Lung (tissue), 12 donors: Measurements from ENCODE around the gene IRF2BP1. TPM values are rescaled to one million over a fixed set of nuclear protein-coding genes. Genes with fewer than 3 reads are reported as not detected.
"Not testable (repeated sequence)": the region's sequence is repeated elsewhere in the genome, so short reads cannot be mapped to it uniquely, and the experiment has no call there.

Experiments used
- ATAC-seq: fragments of 200-7000 bp; cut with Tn5 transposase; one replicate; pipeline ENCODE4 v1.9.1; 2020; ENCODE audit warnings: moderate number of reproducible peaks; ENCODE audit not compliant: insufficient read depth, low FRiP score
- DNase-seq, 3 donors: peaks; one replicate each; pipeline ENCODE4 v3.0.0-alpha.2; 2013 to 2017
- H3K27ac ChIP-seq, 2 donors: one replicate each; pipeline ENCODE4 v1.5.1; 2013; ENCODE audit warnings: mild to moderate bottlenecking in 2 of 2, moderate library complexity in 2 of 2, control low read depth in 1 of 2, inconsistent platforms in 1 of 2, low read depth in 1 of 2, low read length in 1 of 2
- H3K27me3 ChIP-seq, 3 donors: one replicate each; pipeline ENCODE4 v1.5.1; 2013; ENCODE audit warnings: low read length in 2 of 3; ENCODE audit not compliant: control insufficient read depth in 3 of 3, insufficient read depth in 3 of 3
- H3K36me3 ChIP-seq, 4 donors: one replicate each; pipeline ENCODE4 v1.5.1; 2013; ENCODE audit warnings: low read length in 4 of 4, mild to moderate bottlenecking in 1 of 4, moderate library complexity in 1 of 4; ENCODE audit not compliant: control insufficient read depth in 4 of 4, insufficient read depth in 4 of 4
- H3K4me1 ChIP-seq, 5 donors: one replicate each; pipeline ENCODE4 v1.5.1; 2013; ENCODE audit warnings: low read length in 5 of 5, mild to moderate bottlenecking in 2 of 5, moderate library complexity in 1 of 5; ENCODE audit not compliant: control insufficient read depth in 5 of 5, insufficient read depth in 5 of 5
- H3K4me3 ChIP-seq: one replicate; pipeline ENCODE4 v1.5.1; 2013; ENCODE audit warnings: mild to moderate bottlenecking, control low read depth, moderate library complexity
- H3K9ac ChIP-seq, 2 donors: one replicate each; pipeline ENCODE4 v1.5.1; 2013; ENCODE audit warnings: low read length in 2 of 2, control low read depth in 1 of 2; ENCODE audit not compliant: insufficient read depth in 1 of 2
- H3K9me3 ChIP-seq, 4 donors: one replicate each; pipeline ENCODE4 v1.5.1; 2013; ENCODE audit warnings: low read length in 3 of 4, mild to moderate bottlenecking in 1 of 4, moderate library complexity in 1 of 4; ENCODE audit not compliant: control insufficient read depth in 4 of 4, insufficient read depth in 3 of 4
- CTCF ChIP-seq: IDR thresholded peaks from 2 replicates; pipeline ENCODE4 v1.5.1; 2012; ENCODE audit warnings: mild to moderate bottlenecking; ENCODE audit errors: control extremely low read depth, extremely low read depth
- WGBS, 2 donors: extraction: QIAGEN DNeasy Blood & Tissue Kit; methylation state at CpG; one replicate each; pipeline ENCODE4 v1.1.7; 2013; 5-methylcytosine and 5-hydroxymethylcytosine counted together
- polyA plus RNA-seq, 2 donors: library from polyadenylated mRNA; stranded (reverse); fragments of 200-250 nt; gene quantifications; one replicate each; pipeline ENCODE4 v1.2.1, GENCODE V29; 2013
- total RNA-seq, 2 donors: library from RNA; depleted of rRNA in 1 of 2; stranded (reverse); fragments of >200 nt in 1 of 2; gene quantifications; one replicate each; pipeline ENCODE4 v1.2.1, GENCODE V29; 2014 to 2021
- donor health status: control.
- donor health status: control.
- donor health status: Bipolar disorder and iron deficiency.
- donor health status: healthy.
- donor health status: DM: yes; HTN: yes; CAD: no.

The IRF2BP1 gene
- total and polyA plus RNA-seq, 4 donors = 10.9 to 24.3 (median 19.2) TPM

GRCh38 chr19:45897261-45897812 lies 11.4 kb upstream of the IRF2BP1 start:
- Histone ChIP-seq H3K9me3 (no peaks in the 10 kb centered on the region), H3K4me1 (peaks cover 0 to 10% (median 6%) of the 10 kb centered on the region in 5 donors), H3K27ac (no peak overlapping the region), H3K4me3 (no peak overlapping the region), H3K27me3 (no peaks in the 10 kb centered on the region), H3K9ac (no peak overlapping the region), H3K36me3 (peaks cover 2 to 16% (median 6%) of the 10 kb centered on the region in 4 donors)
- ATAC-seq (no peak), DNase-seq (no peak)
- 90 to 91% methylated on average over 8 of the region's 8 CpGs for WGBS, 2 donors
- no peak for TF ChIP-seq CTCF

GRCh38 chr19:45895983-45896599 lies 10.2 kb upstream of the IRF2BP1 start:
- not testable (repeated sequence) for DNase-seq, H3K4me3 ChIP-seq, H3K9me3 ChIP-seq, H3K9ac ChIP-seq, H3K27ac ChIP-seq, ATAC-seq, H3K4me1 ChIP-seq, H3K27me3 ChIP-seq
- 95 to 98% methylated on average over 12 of the region's 12 CpGs for WGBS, 2 donors
- peaks cover 2 to 21% (median 6%) of the 10 kb centered on the region in 4 donors for H3K36me3 ChIP-seq

- H3K4me1 ChIP-seq = peaks cover 0 to under 1% (median 0%) of the 10 kb centered on the region in 5 donors
- WGBS, 2 donors = 86 to 90% methylated on average over 9 of the region's 9 CpGs
- no peak overlapping the region for H3K27ac ChIP-seq
- ATAC-seq (no peak), DNase-seq (no peak)
- no peaks in the 10 kb centered on the region for H3K27me3 ChIP-seq
- H3K9me3 ChIP-seq = no peaks in the 10 kb centered on the region
- H3K36me3 ChIP-seq = peaks cover 2 to 26% (median 6%) of the 10 kb centered on the region in 4 donors
- no peak for TF ChIP-seq CTCF
- no peak overlapping the region for H3K4me3 ChIP-seq
- no peak overlapping the region for H3K9ac ChIP-seq
Measured at GRCh38 chr19:45895519-45895972, 9.6 kb upstream of the IRF2BP1 start.

- no peak for TF ChIP-seq CTCF
- no peaks in the 10 kb centered on the region for H3K9me3 ChIP-seq
- no peak overlapping the region for H3K9ac ChIP-seq
- ATAC-seq = no peak
- no peaks in the 10 kb centered on the region for H3K27me3 ChIP-seq
- peaks cover 0 to 18% (median 0%) of the 10 kb centered on the region in 4 donors for H3K36me3 ChIP-seq
- no peak for DNase-seq
- H3K4me1 ChIP-seq = peaks cover 0 to 5% (median 0%) of the 10 kb centered on the region in 5 donors
- H3K27ac ChIP-seq = no peak overlapping the region
- 86 to 92% methylated on average over 17 of the region's 17 CpGs for WGBS, 2 donors
- no peak overlapping the region for H3K4me3 ChIP-seq
Measured at GRCh38 chr19:45890877-45891276, 4.9 kb upstream of the IRF2BP1 start.
